GM12878 (cell line): Measurements from ENCODE around the gene OPRL1. TPM values are rescaled to one million over a fixed set of nuclear protein-coding genes. Genes with fewer than 3 reads are reported as not detected.
A peak's percentile ranks its signal among the peaks of the same experiment; 100 is the strongest.

ENCODE experiments used
- ATAC-seq: fragments of 200-7000 bp; cut with Tn5 transposase; 3 replicates; pipeline ENCODE4 v1.9.1; 2020; ENCODE audit warnings: mild to moderate bottlenecking, moderate library complexity
- BruUV-seq: library from RNA; stranded (reverse); fragments of 400-500 nt; replicated peaks from 2 replicates; lab custom pipeline; 2021; lab: Mats Ljungman, UMichigan
- CTCF ChIA-PET: fragments of 300-600 bp; sonication (Branson Sonifier 250); formaldehyde crosslinking; extraction: SDS; loops from one replicate; lab custom pipeline; 2021; ENCODE audit warnings: inconsistent platforms; lab: Yijun Ruan, JAX
- POLR2A ChIA-PET: fragments of 350-600 bp; formaldehyde crosslinking; extraction: SDS; loops from one replicate; lab custom pipeline; 2021; ENCODE audit warnings: inconsistent platforms; lab: Charles Lee
- RAD21 ChIA-PET: fragments of 300-600 bp; sonication (Branson Sonifier 250); formaldehyde crosslinking; loops from one replicate; lab custom pipeline; 2023; ENCODE audit warnings: antibody characterized with exemption; ENCODE audit not compliant: unreplicated experiment; lab: Charles Lee
- SMC1A ChIA-PET: fragments of 300-600 bp; sonication (Branson Sonifier 250); formaldehyde crosslinking; loops from one replicate; lab custom pipeline; 2023; ENCODE audit not compliant: unreplicated experiment, uncharacterized antibody; lab: Charles Lee
- DNase-seq: peaks from one replicate; pipeline ENCODE4 v3.0.0-alpha.2; 2011; ENCODE audit warnings: low read depth, low spot score
- FAIRE-seq: peaks from 3 replicates; lab custom pipeline; 2011; peaks lifted over from hg19 to GRCh38; lab: Jason Lieb, UNC
- H2AFZ ChIP-seq: 2 replicates; pipeline ENCODE4 v1.6.0; 2011; ENCODE audit warnings: low read depth, low read length, control low read depth; ENCODE audit not compliant: control insufficient read depth
- H3K27ac ChIP-seq: 2 replicates; pipeline ENCODE4 v1.5.1; 2011; ENCODE audit warnings: control low read depth; ENCODE audit not compliant: control insufficient read depth, insufficient read depth
- H3K27me3 ChIP-seq, 2 experiments: replicated peaks in 1 of 2; 2 replicates each; pipeline versions ENCODE4 v1.6.0 to v1.6.1; 2011; ENCODE audit warnings: low read length in 1 of 2; ENCODE audit not compliant: control insufficient read depth in 2 of 2, insufficient read depth in 2 of 2
- H3K36me3 ChIP-seq, 2 experiments: 2 replicates each; pipeline ENCODE4 v1.5.1; 2011; ENCODE audit warnings: low read length in 1 of 2; ENCODE audit not compliant: control insufficient read depth in 2 of 2, insufficient read depth in 2 of 2
- H3K4me1 ChIP-seq: 2 replicates; pipeline ENCODE4 v1.6.1; 2011; ENCODE audit warnings: mild to moderate bottlenecking, low read length, moderate library complexity, mixed read lengths; ENCODE audit not compliant: control insufficient read depth, insufficient read depth
- H3K4me2 ChIP-seq: 2 replicates; pipeline ENCODE4 v1.6.0; 2011; ENCODE audit warnings: control low read depth; ENCODE audit not compliant: control insufficient read depth, insufficient read depth
- H3K4me3 ChIP-seq: fragments of 200-600 bp; sonication (generic); 2 replicates; pipeline ENCODE4 v1.5.1; 2016
- H3K79me2 ChIP-seq: 2 replicates; pipeline ENCODE4 v1.6.0; 2011; ENCODE audit warnings: low read length; ENCODE audit not compliant: control insufficient read depth, insufficient read depth
- H3K9ac ChIP-seq: 2 replicates; pipeline ENCODE4 v1.8.0; 2011; ENCODE audit warnings: low read length, control low read depth, mixed read lengths; ENCODE audit not compliant: control insufficient read depth, insufficient read depth
- H3K9me3 ChIP-seq: replicated peaks from 3 replicates; pipeline ENCODE4 v1.5.1; 2011; ENCODE audit warnings: mild to moderate bottlenecking, low read length; ENCODE audit not compliant: control insufficient read depth, insufficient read depth
- H4K20me1 ChIP-seq: 2 replicates; pipeline ENCODE4 v1.6.0; 2011; ENCODE audit not compliant: control insufficient read depth, insufficient read depth
- ATF7 ChIP-seq: fragments of 450-650 bp; IDR thresholded peaks from 2 replicates; pipeline ENCODE4 v1.6.1; 2016; ENCODE audit warnings: low read depth, mild to moderate bottlenecking
- BHLHE40 ChIP-seq, 2 experiments: fragments of 450-650 bp in 1 of 2; IDR thresholded peaks; 2 replicates each; pipeline ENCODE4 v1.6.1; 2011 to 2017; ENCODE audit warnings: low read depth in 2 of 2, borderline replicate concordance in 1 of 2, improper control_type of control experiment in 1 of 2, low read length in 1 of 2, mild to moderate bottlenecking in 1 of 2
- JUND ChIP-seq: IDR thresholded peaks from 2 replicates; pipeline ENCODE4 v1.6.1; 2012; ENCODE audit warnings: low read depth, mild to moderate bottlenecking, low read length, improper control_type of control experiment, moderate library complexity
- NFIC ChIP-seq: IDR thresholded peaks from 2 replicates; pipeline ENCODE4 v1.6.1; 2012; ENCODE audit warnings: low read depth, mild to moderate bottlenecking, inconsistent platforms, low read length, moderate library complexity
- NFYB ChIP-seq: IDR thresholded peaks from 2 replicates; pipeline ENCODE4 v1.6.1; 2011; ENCODE audit warnings: low read depth, mild to moderate bottlenecking, low read length, improper control_type of control experiment, moderate library complexity; ENCODE audit not compliant: insufficient read depth
- TCF3 ChIP-seq: IDR thresholded peaks from 2 replicates; pipeline ENCODE4 v1.6.1; 2012; ENCODE audit warnings: low read depth, mild to moderate bottlenecking, low read length, borderline replicate concordance; ENCODE audit not compliant: insufficient read depth
- WGBS: methylation state at CpG from one replicate; pipeline ENCODE4 v1.1.6; 2016; ENCODE audit warnings: low lambda C conversion rate; ENCODE audit not compliant: insufficient replicate concordance, insufficient coverage; ENCODE audit errors: missing lambda C conversion rate; 5-methylcytosine and 5-hydroxymethylcytosine counted together
- in situ Hi-C: fragments of 300-500 bp; cut with MboI; formaldehyde crosslinking; loops from 9 replicates; pipeline ENCODE4 v1.14.3; 2018; ENCODE audit warnings: mixed read lengths
- intact Hi-C: fragments of 100-400 bp; cut with micrococcal nuclease; formaldehyde crosslinking; loops from one replicate; pipeline ENCODE4 v1.14.2; 2022; ENCODE audit not compliant: unreplicated experiment
- polyA plus RNA-seq, 11 experiments: library from polyadenylated mRNA; depleted of rRNA in 4 of 11; unstranded in 6 of 11; stranded (reverse) in 5 of 11; fragments of >200 nt; fragmentation: Nextera tagmentation in 4 of 11; fragmentation: Illumina TruSeq in 1 of 11; extraction: Ambion mirVana in 4 of 11; extraction: Trizol in 1 of 11; gene quantifications; 1 replicate in 1 of 11; 2 replicates in 10 of 11; pipeline versions ENCODE4 v1.2.1 to v1.2.3, GENCODE V29; 2011 to 2016; ENCODE audit warnings: inconsistent platforms in 2 of 11, missing spikeins in 2 of 11, low read depth in 1 of 11
- total RNA-seq, 4 experiments: library from RNA; depleted of rRNA in 3 of 4; stranded (reverse); fragments of >200 nt in 3 of 4; fragmentation: Illumina TruSeq in 1 of 4; extraction: Trizol in 1 of 4; gene quantifications; 2 replicates each; pipeline versions ENCODE4 v1.2.1 to v1.2.3, GENCODE V29; 2013 to 2021
- TF ChIP-seq, protein P1 (sequence below): fragments of 450-650 bp; IDR thresholded peaks from 2 replicates; pipeline ENCODE4 v1.6.1; 2017; ENCODE audit warnings: mild to moderate bottlenecking, low read depth, inconsistent platforms; ENCODE audit not compliant: poor library complexity, severe bottlenecking

OPRL1 gene
- total and polyA plus RNA-seq, 10 of the 15 experiments (the other 5 are each of a cell fraction or from before 2014, with no cell fraction given), result 0.04 to 0.41 (median 0.24) TPM; not detected in 1

GRCh38 chr20:64106435-64106961, 26.6 kb downstream of the OPRL1 start:
- H3K4me2 ChIP-seq, result no peak overlapping the region
- H3K4me3 ChIP-seq, result no peak overlapping the region
- ChIA-PET RAD21 (interaction anchor here (0.9 to 2.3 kb wide), 2 partner anchors 16 to 67 kb away, joined by 3 to 7 read pairs; no protein-coding TSS in a partner anchor), SMC1A (no interaction called here), POLR2A (no interaction called here), CTCF (interaction anchor here (1.1 to 4.6 kb wide), 3 partner anchors 14 to 179 kb away, joined by 3 to 23 read pairs (median 3); no protein-coding TSS in a partner anchor)
- no peak for ATAC-seq
- no peaks in the 10 kb centered on the region; the same call in 1 of the 2 replicates for H3K4me1 ChIP-seq
- DNase-seq, result no peak
- 48% methylated on average over 28 of the region's 28 CpGs for WGBS
- no peak overlapping the region for H2AFZ ChIP-seq
- BruUV-seq, result no TSS peak
- no peak overlapping the region for H3K27ac ChIP-seq
- H3K79me2 ChIP-seq, result no peaks in the 10 kb centered on the region
- peaks cover 3 to 5% of the 10 kb centered on the region in 2 experiments; a peak in 3 of 4 replicates for H3K27me3 ChIP-seq
- no peak for FAIRE-seq
- H3K9me3 ChIP-seq, result no peaks in the 10 kb centered on the region
- no peak overlapping the region for H3K9ac ChIP-seq
- in situ Hi-C loops, result no loop called here
- TF ChIP-seq TCF3, result no peak
- no peak for TF ChIP-seq NFYB
- no peak for TF ChIP-seq JUND
- TF ChIP-seq ATF7, result no peak
- H3K36me3 ChIP-seq, result no peaks in the 10 kb centered on the region
- no peaks in the 10 kb centered on the region for H4K20me1 ChIP-seq
- intact Hi-C loops, result no loop called here

DNA sequence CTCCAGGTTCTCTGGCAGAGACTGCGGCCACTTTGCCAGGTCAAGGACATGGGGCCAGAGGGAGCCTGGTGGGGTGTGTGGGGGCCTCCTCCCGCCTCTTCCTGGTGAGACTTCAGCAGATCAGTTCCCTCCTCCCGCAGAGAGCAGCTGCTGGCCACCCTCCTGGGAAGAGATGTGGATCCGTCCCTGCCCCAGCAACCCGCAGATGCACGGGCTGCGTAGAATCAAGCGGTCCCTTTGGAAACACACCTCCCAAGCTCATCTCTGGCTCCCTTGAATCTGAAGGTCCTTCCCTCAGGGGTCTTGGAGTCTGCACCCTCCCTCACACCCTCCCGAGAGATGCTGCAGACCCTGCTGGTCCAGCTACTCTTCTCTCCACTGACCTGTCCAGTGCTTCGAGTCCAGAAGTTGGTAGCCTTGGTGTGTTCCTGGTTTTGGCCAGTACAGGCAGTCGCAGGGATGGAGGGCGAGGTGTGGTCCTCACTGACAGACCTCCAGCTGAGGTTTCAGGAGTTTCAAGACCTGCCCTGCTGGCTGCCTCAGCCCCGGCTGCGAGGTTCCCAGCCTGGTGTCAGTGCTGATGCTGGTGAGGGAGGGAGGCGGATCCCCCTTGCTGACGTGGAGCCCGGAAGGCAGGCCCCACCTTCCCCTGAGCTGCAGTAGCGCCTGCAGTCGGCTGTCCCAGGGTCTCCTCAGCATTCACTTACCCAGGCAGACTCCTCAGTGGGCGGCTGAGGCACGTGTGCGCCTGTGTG, 27.3 kb downstream of the OPRL1 start, which contains the start of gene NPBWR2:
NPBWR2 (minus strand) TSS at position 585 of the 755 bp plus-strand sequence. CDS start 734 bp downstream, outside the sequence.
- POLR2A ChIA-PET, result no interaction called here
- Histone ChIP-seq H3K79me2 (no peaks in the 10 kb centered on the region), H4K20me1 (no peaks in the 10 kb centered on the region), H3K4me3 (no peak within 1 kb of the TSS), H3K27me3 (no peaks in the 10 kb centered on the region; a peak in 2 of 4 replicates), H3K4me2 (no peak within 1 kb of the TSS), H3K36me3 (no peaks in the 10 kb centered on the region), H3K9ac (no peak within 1 kb of the TSS), H3K27ac (no peak within 1 kb of the TSS), H3K9me3 (no peaks in the 10 kb centered on the region), H3K4me1 (no peaks in the 10 kb centered on the region; the same call in 1 of the 2 replicates), H2AFZ (peak within 1 kb of the TSS; percentile 7; the same call in 1 of the 2 replicates)
- intact Hi-C loops, result no loop called here
- 36% methylated on average over 22 of the region's 22 CpGs for WGBS
- peak; percentile 26 to 81; a peak in 2 of 4 replicates for TF ChIP-seq BHLHE40 (IDR thresholded peaks at IDR 0.05; ENCODE audit: borderline replicate concordance in 1 of 2, low read depth in 2 of 2, low read length in 1 of 2)
- no peak for TF ChIP-seq NFIC
- TF ChIP-seq, protein P1, sequence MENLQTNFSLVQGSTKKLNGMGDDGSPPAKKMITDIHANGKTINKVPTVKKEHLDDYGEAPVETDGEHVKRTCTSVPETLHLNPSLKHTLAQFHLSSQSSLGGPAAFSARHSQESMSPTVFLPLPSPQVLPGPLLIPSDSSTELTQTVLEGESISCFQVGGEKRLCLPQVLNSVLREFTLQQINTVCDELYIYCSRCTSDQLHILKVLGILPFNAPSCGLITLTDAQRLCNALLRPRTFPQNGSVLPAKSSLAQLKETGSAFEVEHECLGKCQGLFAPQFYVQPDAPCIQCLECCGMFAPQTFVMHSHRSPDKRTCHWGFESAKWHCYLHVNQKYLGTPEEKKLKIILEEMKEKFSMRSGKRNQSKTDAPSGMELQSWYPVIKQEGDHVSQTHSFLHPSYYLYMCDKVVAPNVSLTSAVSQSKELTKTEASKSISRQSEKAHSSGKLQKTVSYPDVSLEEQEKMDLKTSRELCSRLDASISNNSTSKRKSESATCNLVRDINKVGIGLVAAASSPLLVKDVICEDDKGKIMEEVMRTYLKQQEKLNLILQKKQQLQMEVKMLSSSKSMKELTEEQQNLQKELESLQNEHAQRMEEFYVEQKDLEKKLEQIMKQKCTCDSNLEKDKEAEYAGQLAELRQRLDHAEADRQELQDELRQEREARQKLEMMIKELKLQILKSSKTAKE, result no peak
- in situ Hi-C loops, result no loop called here
- no TSS peak for BruUV-seq
- RAD21 ChIA-PET, result interaction anchor here (0.9 to 2.3 kb wide), 2 partner anchors 15 to 68 kb away, joined by 3 to 7 read pairs; no protein-coding TSS in a partner anchor
- CTCF ChIA-PET, result interaction anchor here (1.1 to 4.6 kb wide), 4 partner anchors 14 to 179 kb away, joined by 3 to 23 read pairs (median 6); partner anchors contain the start of gene LKAAEAR1
- no peak for DNase-seq
- no peak for FAIRE-seq
- SMC1A ChIA-PET, result interaction anchor here (1.2 kb wide), 1 partner anchor 23 kb away, joined by 3 read pairs; the partner anchor contains the start of gene LKAAEAR1
- peak; percentile 54 for ATAC-seq
